Esophagus muscularis mucosa (tissue), 4 donors: ENCODE data around the gene GNPTG. TPM values are rescaled to one million over a fixed set of nuclear protein-coding genes. Genes with fewer than 3 reads are reported as not detected.

Experiments used
- DNase-seq: peaks from one replicate; pipeline ENCODE4 v3.0.0-alpha.2; 2017; ENCODE audit errors: extremely low spot score
- H3K27ac ChIP-seq, 4 donors: fragments of 200-600 bp; sonication (generic); replicated peaks in 1 of 4; 1 replicate in 3 of 4; 2 replicates in 1 of 4; pipeline ENCODE4 v1.5.1; 2016 to 2019; ENCODE audit warnings: mild to moderate bottlenecking in 1 of 4
- H3K27me3 ChIP-seq, 4 donors: fragments of 200-600 bp; sonication (generic); one replicate each; pipeline versions ENCODE4 v1.5.1 to v1.6.0; 2016 to 2019
- H3K36me3 ChIP-seq, 4 donors: fragments of 200-600 bp; sonication (generic); one replicate each; pipeline ENCODE4 v1.5.1; 2016 to 2019
- H3K4me1 ChIP-seq, 4 donors: fragments of 200-600 bp; sonication (generic); one replicate each; pipeline ENCODE4 v1.5.1; 2016 to 2019
- H3K4me3 ChIP-seq, 4 donors: fragments of 200-600 bp; sonication (generic); 1 replicate in 2 of 4; 2 replicates in 2 of 4; pipeline ENCODE4 v1.5.1; 2016 to 2019; ENCODE audit warnings: mild to moderate bottlenecking in 4 of 4, moderate library complexity in 1 of 4
- H3K9me3 ChIP-seq, 4 donors: fragments of 200-600 bp; sonication (generic); 1 replicate in 3 of 4; 2 replicates in 1 of 4; pipeline ENCODE4 v1.5.1; 2016 to 2019
- CTCF ChIP-seq, 3 experiments: fragments of 200-600 bp in 2 of 3; fragments of 450-650 bp in 1 of 3; sonication (generic) in 2 of 3; IDR thresholded peaks; one replicate each; pipeline ENCODE4 v1.5.1; 2017 to 2019; ENCODE audit warnings: antibody characterized with exemption in 3 of 3, mild to moderate bottlenecking in 2 of 3, moderate library complexity in 1 of 3
- EP300 ChIP-seq: sonication (generic); formaldehyde crosslinking; IDR thresholded peaks from one replicate; pipeline ENCODE4 v1.6.1; 2017; ENCODE audit warnings: antibody characterized with exemption
- POLR2A ChIP-seq: fragments of 450-650 bp; IDR thresholded peaks from one replicate; pipeline ENCODE4 v1.6.1; 2017; ENCODE audit warnings: antibody characterized with exemption, moderate library complexity, mild to moderate bottlenecking, low read depth
- POLR2AphosphoS5 ChIP-seq, 2 donors: sonication (generic); formaldehyde crosslinking; IDR thresholded peaks; one replicate each; pipeline ENCODE4 v1.6.1; 2017; ENCODE audit warnings: antibody characterized with exemption in 2 of 2
- WGBS: methylation state at CpG from one replicate; pipeline ENCODE4 v1.1.5; 2018; 5-methylcytosine and 5-hydroxymethylcytosine counted together
- intact Hi-C: fragments of 100-400 bp; cut with DNase I; formaldehyde crosslinking; loops from one replicate; pipeline ENCODE4 v1.15.1; 2023
- total RNA-seq, 4 donors: library from RNA; depleted of rRNA; stranded (reverse); fragments of >200 nt; gene quantifications; one replicate each; pipeline versions ENCODE4 v1.1.0 to v1.2.1, GENCODE V29; 2016

Gene GNPTG
- total RNA-seq, 4 donors from 2014 or later, result 54.4 to 70.5 (median 61.1) TPM

- H3K36me3 ChIP-seq, result peaks cover 46 to 85% (median 84%) of the 10 kb centered on the region in 4 donors
- no peak overlapping the region for H3K4me3 ChIP-seq
- H3K4me1 ChIP-seq, result peaks cover 0 to 7% (median 2%) of the 10 kb centered on the region in 4 donors
- WGBS, result 84% methylated on average over 22 of the region's 35 CpGs
- no peaks in the 10 kb centered on the region for H3K9me3 ChIP-seq
- intact Hi-C loops, result no loop called here
- H3K27ac ChIP-seq, result no peak overlapping the region
- no peaks in the 10 kb centered on the region for H3K27me3 ChIP-seq
- no peak for TF ChIP-seq CTCF (IDR thresholded peaks at IDR 0.05)
- no peak for TF ChIP-seq EP300
- TF ChIP-seq POLR2AphosphoS5 (IDR thresholded peaks at IDR 0.05), result no peak
- no peak for DNase-seq
These were observed 28.2 kb upstream of the GNPTG start for GRCh38 chr16:1323296-1324239.

GRCh38 chr16:1324286-1324826 lies 27.4 kb upstream of the GNPTG start:
- Histone ChIP-seq H3K27ac (no peak overlapping the region), H3K27me3 (no peaks in the 10 kb centered on the region), H3K4me1 (peaks cover 0 to 7% (median 2%) of the 10 kb centered on the region in 4 donors), H3K36me3 (peaks cover 38 to 77% (median 76%) of the 10 kb centered on the region in 4 donors), H3K4me3 (no peak overlapping the region), H3K9me3 (no peaks in the 10 kb centered on the region)
- intact Hi-C loops, result no loop called here
- DNase-seq, result no peak
- TF ChIP-seq POLR2AphosphoS5 (IDR thresholded peaks at IDR 0.05) (no peak), EP300 (no peak), CTCF (IDR thresholded peaks at IDR 0.05) (no peak), POLR2A (no peak)
- 82% methylated on average over 15 of the region's 22 CpGs for WGBS

- intact Hi-C loops, result no loop called here
- DNase-seq, result no peak
- Histone ChIP-seq H3K27ac (no peak overlapping the region), H3K4me1 (peaks cover 0 to 7% (median 2%) of the 10 kb centered on the region in 4 donors), H3K27me3 (peaks cover 0 to 3% (median 0%) of the 10 kb centered on the region in 4 donors), H3K4me3 (no peak overlapping the region), H3K9me3 (peaks cover 0 to 3% (median under 1%) of the 10 kb centered on the region in 4 donors), H3K36me3 (peaks cover 29 to 68% (median 67%) of the 10 kb centered on the region in 4 donors)
- 84% methylated on average over 9 of the region's 15 CpGs for WGBS
- no peak for TF ChIP-seq POLR2A
These were observed 26.5 kb upstream of the GNPTG start for GRCh38 chr16:1325261-1325660.

- Histone ChIP-seq H3K9me3 (peaks cover 0 to 7% (median 3%) of the 10 kb centered on the region in 4 donors), H3K4me1 (peaks cover 0 to 7% (median 2%) of the 10 kb centered on the region in 4 donors), H3K4me3 (no peak overlapping the region), H3K27me3 (peaks cover 0 to 8% (median 2%) of the 10 kb centered on the region in 4 donors), H3K36me3 (peaks cover 24 to 62% (median 61%) of the 10 kb centered on the region in 4 donors), H3K27ac (no peak overlapping the region)
- TF ChIP-seq POLR2A (no peak), CTCF (IDR thresholded peaks at IDR 0.05) (no peak)
- WGBS, result 59% methylated on average over 13 of the region's 20 CpGs
- no peak for DNase-seq
- intact Hi-C loops, result no loop called here
These were observed 25.9 kb upstream of the GNPTG start for GRCh38 chr16:1325673-1326371.

- WGBS, result 76% methylated on average over 16 of the region's 17 CpGs
- Histone ChIP-seq H3K36me3 (peaks cover 20 to 56% (median 56%) of the 10 kb centered on the region in 4 donors), H3K4me1 (peaks cover 4 to 12% (median 7%) of the 10 kb centered on the region in 4 donors), H3K9me3 (peaks cover 0 to 7% (median 3%) of the 10 kb centered on the region in 4 donors), H3K27me3 (peaks cover 0 to 14% (median 2%) of the 10 kb centered on the region in 4 donors), H3K4me3 (no peak overlapping the region), H3K27ac (no peak overlapping the region)
- DNase-seq, result no peak
- intact Hi-C loops, result no loop called here
- TF ChIP-seq POLR2AphosphoS5 (IDR thresholded peaks at IDR 0.05), result no peak
- no peak for TF ChIP-seq EP300
- no peak for TF ChIP-seq POLR2A
- no peak for TF ChIP-seq CTCF (IDR thresholded peaks at IDR 0.05)
These were observed 25.3 kb upstream of the GNPTG start for GRCh38 chr16:1326391-1326790.
